ENCODE results near the gene GALNT14. TPM values are rescaled to one million over a fixed set of nuclear protein-coding genes. Genes with fewer than 3 reads are reported as not detected.

Gene GALNT14
- total and polyA plus RNA-seq, 5 donors from 2014 or later: not detected

DNA sequence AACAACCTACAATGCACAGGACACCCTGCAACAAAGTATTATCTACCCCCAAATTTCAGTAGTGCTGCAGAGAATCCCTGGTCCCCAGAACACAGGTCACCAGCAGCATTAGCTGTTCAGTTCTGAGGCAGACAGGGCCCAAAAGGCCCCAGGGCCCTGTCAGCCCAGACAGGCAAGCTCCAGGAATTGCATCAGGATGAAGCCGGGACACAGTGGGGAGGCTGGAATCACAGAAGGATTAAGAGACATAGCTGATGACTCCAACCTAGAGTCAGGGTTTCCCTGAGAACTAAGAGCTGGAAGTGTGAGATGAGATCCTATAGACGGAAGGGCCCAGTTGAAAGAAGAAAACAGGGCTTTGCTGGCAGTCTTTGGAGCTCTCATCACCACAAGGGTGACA lies 148.1 kb downstream of the GALNT14 start:
- Histone ChIP-seq H3K27me3 (ENCODE audit: control insufficient read depth, insufficient read depth, low read length) (no peaks in the 10 kb centered on the region), H3K27ac (ENCODE audit: insufficient read depth, low read length, poor library complexity, severe bottlenecking) (no peak overlapping the region), H3K4me3 (ENCODE audit: low read depth, low read length) (no peak overlapping the region), H3K36me3 (ENCODE audit: control insufficient read depth, insufficient read depth, low read length) (no peaks in the 10 kb centered on the region), H3K9me3 (ENCODE audit: control insufficient read depth in 2 of 2, low read length in 2 of 2) (no peaks in the 10 kb centered on the region), H3K4me1 (ENCODE audit: control insufficient read depth, insufficient read depth, low read length, poor library complexity, severe bottlenecking) (no peaks in the 10 kb centered on the region)
- no peaks in the 10 kb centered on the region for H3K36me3 Mint-ChIP-seq
- H3K27me3 Mint-ChIP-seq: no peaks in the 10 kb centered on the region
- DNase-seq (no peak), ATAC-seq (ENCODE audit: low read depth in 2 of 2) (no peak)
- H3K4me1 Mint-ChIP-seq: no peaks in the 10 kb centered on the region
- no peaks in the 10 kb centered on the region for H3K9me3 Mint-ChIP-seq
- H3K4me3 Mint-ChIP-seq: no peak overlapping the region
- H3K27ac Mint-ChIP-seq: no peak overlapping the region

DNA sequence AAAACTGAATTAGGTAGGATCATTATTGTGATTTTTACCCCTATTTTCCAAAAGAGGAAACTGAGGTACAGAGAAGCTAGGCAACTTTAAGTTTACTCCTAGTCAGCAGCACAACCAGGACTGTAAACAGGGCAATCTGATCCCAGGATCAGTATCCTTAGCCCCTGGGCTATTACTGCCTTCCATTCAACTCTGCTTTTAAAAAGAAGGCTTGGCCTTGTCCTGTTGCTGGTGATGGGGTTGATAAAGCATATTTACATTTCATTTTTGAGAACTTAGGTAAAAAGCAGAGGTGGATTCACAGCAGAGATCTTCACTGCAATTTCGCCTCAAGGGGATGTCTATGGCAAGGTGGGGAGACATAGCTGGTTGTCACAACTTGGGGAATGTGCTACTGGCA lies 148.5 kb downstream of the GALNT14 start:
- Histone ChIP-seq H3K27ac (ENCODE audit: insufficient read depth, low read length, poor library complexity, severe bottlenecking) (no peak overlapping the region), H3K4me1 (ENCODE audit: control insufficient read depth, insufficient read depth, low read length, poor library complexity, severe bottlenecking) (no peaks in the 10 kb centered on the region), H3K9me3 (ENCODE audit: control insufficient read depth in 2 of 2, low read length in 2 of 2) (no peaks in the 10 kb centered on the region), H3K4me3 (ENCODE audit: low read depth, low read length) (no peak overlapping the region), H3K27me3 (ENCODE audit: control insufficient read depth, insufficient read depth, low read length) (no peaks in the 10 kb centered on the region), H3K36me3 (ENCODE audit: control insufficient read depth, insufficient read depth, low read length) (no peaks in the 10 kb centered on the region)
- ATAC-seq (ENCODE audit: low read depth in 2 of 2): no peak
- no peak overlapping the region for H3K4me3 Mint-ChIP-seq
- no peaks in the 10 kb centered on the region for H3K9me3 Mint-ChIP-seq
- H3K36me3 Mint-ChIP-seq: no peaks in the 10 kb centered on the region
- DNase-seq: no peak
- H3K27me3 Mint-ChIP-seq: no peaks in the 10 kb centered on the region
- peak overlapping the region in 1 of 3 donors; percentile 15 for H3K27ac Mint-ChIP-seq
- no peaks in the 10 kb centered on the region for H3K4me1 Mint-ChIP-seq

- H3K27ac Mint-ChIP-seq: no peak overlapping the region
- H3K36me3 Mint-ChIP-seq: no peaks in the 10 kb centered on the region
- no peaks in the 10 kb centered on the region for H3K9me3 Mint-ChIP-seq
- H3K27me3 ChIP-seq (ENCODE audit: control insufficient read depth, insufficient read depth, low read length): no peaks in the 10 kb centered on the region
- H3K4me1 ChIP-seq (ENCODE audit: control insufficient read depth, insufficient read depth, low read length, poor library complexity, severe bottlenecking): no peaks in the 10 kb centered on the region
- H3K27me3 Mint-ChIP-seq: peaks cover 7% of the 10 kb centered on the region
- H3K4me1 Mint-ChIP-seq: no peaks in the 10 kb centered on the region
- H3K4me3 ChIP-seq (ENCODE audit: low read depth, low read length): no peak overlapping the region
- DNase-seq (no peak), ATAC-seq (ENCODE audit: low read depth in 2 of 2) (no peak)
- no peaks in the 10 kb centered on the region for H3K36me3 ChIP-seq (ENCODE audit: control insufficient read depth, insufficient read depth, low read length)
- no peak overlapping the region for H3K27ac ChIP-seq (ENCODE audit: insufficient read depth, low read length, poor library complexity, severe bottlenecking)
- no peak overlapping the region for H3K4me3 Mint-ChIP-seq
- H3K9me3 ChIP-seq (ENCODE audit: control insufficient read depth in 2 of 2, low read length in 2 of 2): no peaks in the 10 kb centered on the region
Observed at GRCh38 chr2:30987566-30987965, 150.7 kb downstream of the GALNT14 start.

- Histone ChIP-seq H3K4me1 (ENCODE audit: control insufficient read depth, insufficient read depth, low read length, poor library complexity, severe bottlenecking) (no peaks in the 10 kb centered on the region), H3K36me3 (ENCODE audit: control insufficient read depth, insufficient read depth, low read length) (no peaks in the 10 kb centered on the region), H3K9me3 (ENCODE audit: control insufficient read depth in 2 of 2, low read length in 2 of 2) (no peaks in the 10 kb centered on the region), H3K4me3 (ENCODE audit: low read depth, low read length) (no peak overlapping the region), H3K27ac (ENCODE audit: insufficient read depth, low read length, poor library complexity, severe bottlenecking) (no peak overlapping the region), H3K27me3 (ENCODE audit: control insufficient read depth, insufficient read depth, low read length) (no peaks in the 10 kb centered on the region)
- H3K27ac Mint-ChIP-seq: no peak overlapping the region
- no peaks in the 10 kb centered on the region for H3K9me3 Mint-ChIP-seq
- peaks cover 7% of the 10 kb centered on the region for H3K27me3 Mint-ChIP-seq
- ATAC-seq (ENCODE audit: low read depth in 2 of 2) (no peak), DNase-seq (no peak)
- H3K4me1 Mint-ChIP-seq: no peaks in the 10 kb centered on the region
- H3K4me3 Mint-ChIP-seq: no peak overlapping the region
- no peaks in the 10 kb centered on the region for H3K36me3 Mint-ChIP-seq
Observed at GRCh38 chr2:30986231-30986580, 152.0 kb downstream of the GALNT14 start.

GRCh38 chr2:30985493-30986230 lies 152.6 kb downstream of the GALNT14 start:
- Mint-ChIP-seq H3K4me1 (no peaks in the 10 kb centered on the region), H3K27me3 (peaks cover 7% of the 10 kb centered on the region), H3K36me3 (no peaks in the 10 kb centered on the region), H3K4me3 (no peak overlapping the region), H3K9me3 (no peaks in the 10 kb centered on the region), H3K27ac (no peak overlapping the region)
- H3K27ac ChIP-seq (ENCODE audit: insufficient read depth, low read length, poor library complexity, severe bottlenecking): no peak overlapping the region
- no peaks in the 10 kb centered on the region for H3K27me3 ChIP-seq (ENCODE audit: control insufficient read depth, insufficient read depth, low read length)
- no peak overlapping the region for H3K4me3 ChIP-seq (ENCODE audit: low read depth, low read length)
- ATAC-seq (ENCODE audit: low read depth in 2 of 2): no peak
- no peaks in the 10 kb centered on the region for H3K9me3 ChIP-seq (ENCODE audit: control insufficient read depth in 2 of 2, low read length in 2 of 2)
- no peaks in the 10 kb centered on the region for H3K4me1 ChIP-seq (ENCODE audit: control insufficient read depth, insufficient read depth, low read length, poor library complexity, severe bottlenecking)
- DNase-seq: no peak
- H3K36me3 ChIP-seq (ENCODE audit: control insufficient read depth, insufficient read depth, low read length): no peaks in the 10 kb centered on the region

- H3K36me3 Mint-ChIP-seq: no peaks in the 10 kb centered on the region
- no peaks in the 10 kb centered on the region for H3K4me1 Mint-ChIP-seq
- Histone ChIP-seq H3K36me3 (ENCODE audit: control insufficient read depth, insufficient read depth, low read length) (no peaks in the 10 kb centered on the region), H3K27ac (ENCODE audit: insufficient read depth, low read length, poor library complexity, severe bottlenecking) (no peak overlapping the region), H3K4me1 (ENCODE audit: control insufficient read depth, insufficient read depth, low read length, poor library complexity, severe bottlenecking) (no peaks in the 10 kb centered on the region), H3K4me3 (ENCODE audit: low read depth, low read length) (no peak overlapping the region), H3K9me3 (ENCODE audit: control insufficient read depth in 2 of 2, low read length in 2 of 2) (no peaks in the 10 kb centered on the region), H3K27me3 (ENCODE audit: control insufficient read depth, insufficient read depth, low read length) (no peaks in the 10 kb centered on the region)
- DNase-seq (no peak), ATAC-seq (ENCODE audit: low read depth in 2 of 2) (no peak)
- H3K9me3 Mint-ChIP-seq: no peaks in the 10 kb centered on the region
- no peak overlapping the region for H3K4me3 Mint-ChIP-seq
- peaks cover 7% of the 10 kb centered on the region for H3K27me3 Mint-ChIP-seq
- no peak overlapping the region for H3K27ac Mint-ChIP-seq
Observed at GRCh38 chr2:30984148-30984547, 154.1 kb downstream of the GALNT14 start.

GRCh38 chr2:30981510-30981909 lies 156.7 kb downstream of the GALNT14 start:
- no peak overlapping the region for H3K27ac ChIP-seq (ENCODE audit: insufficient read depth, low read length, poor library complexity, severe bottlenecking)
- no peaks in the 10 kb centered on the region for H3K9me3 ChIP-seq (ENCODE audit: control insufficient read depth in 2 of 2, low read length in 2 of 2)
- DNase-seq: no peak
- Mint-ChIP-seq H3K9me3 (no peaks in the 10 kb centered on the region), H3K4me1 (no peaks in the 10 kb centered on the region), H3K27me3 (peaks cover 7% of the 10 kb centered on the region), H3K27ac (no peak overlapping the region), H3K4me3 (no peak overlapping the region), H3K36me3 (no peaks in the 10 kb centered on the region)
- ATAC-seq (ENCODE audit: low read depth in 2 of 2): no peak
- no peaks in the 10 kb centered on the region for H3K4me1 ChIP-seq (ENCODE audit: control insufficient read depth, insufficient read depth, low read length, poor library complexity, severe bottlenecking)
- no peaks in the 10 kb centered on the region for H3K36me3 ChIP-seq (ENCODE audit: control insufficient read depth, insufficient read depth, low read length)
- no peaks in the 10 kb centered on the region for H3K27me3 ChIP-seq (ENCODE audit: control insufficient read depth, insufficient read depth, low read length)
- H3K4me3 ChIP-seq (ENCODE audit: low read depth, low read length): no peak overlapping the region

DNA sequence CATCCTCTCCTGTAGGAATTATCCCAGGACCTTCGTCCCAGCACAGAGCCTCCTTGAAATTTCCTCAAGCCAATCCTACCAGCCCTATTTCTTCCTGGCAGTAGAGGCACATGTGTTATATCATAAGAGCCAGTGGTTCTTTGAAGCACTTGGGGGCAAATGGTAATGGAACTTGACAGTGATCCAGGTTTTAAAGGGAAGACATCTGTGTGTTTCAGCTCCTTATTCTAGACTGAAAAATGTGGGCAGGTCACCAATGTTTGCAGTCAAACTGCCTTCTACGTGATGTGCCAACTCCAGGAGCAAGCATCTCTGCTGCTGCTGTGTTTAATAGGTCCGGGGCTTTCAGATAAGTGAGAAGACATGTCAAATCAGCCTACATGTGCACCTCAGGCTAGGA lies 157.1 kb downstream of the GALNT14 start:
- no peak overlapping the region for H3K4me3 Mint-ChIP-seq
- H3K4me1 Mint-ChIP-seq: no peaks in the 10 kb centered on the region
- H3K27ac Mint-ChIP-seq: no peak overlapping the region
- no peaks in the 10 kb centered on the region for H3K36me3 Mint-ChIP-seq
- ATAC-seq (ENCODE audit: low read depth in 2 of 2): no peak
- Histone ChIP-seq H3K9me3 (ENCODE audit: control insufficient read depth in 2 of 2, low read length in 2 of 2) (no peaks in the 10 kb centered on the region), H3K27me3 (ENCODE audit: control insufficient read depth, insufficient read depth, low read length) (no peaks in the 10 kb centered on the region), H3K4me1 (ENCODE audit: control insufficient read depth, insufficient read depth, low read length, poor library complexity, severe bottlenecking) (no peaks in the 10 kb centered on the region), H3K4me3 (ENCODE audit: low read depth, low read length) (no peak overlapping the region), H3K27ac (ENCODE audit: insufficient read depth, low read length, poor library complexity, severe bottlenecking) (no peak overlapping the region), H3K36me3 (ENCODE audit: control insufficient read depth, insufficient read depth, low read length) (no peaks in the 10 kb centered on the region)
- H3K9me3 Mint-ChIP-seq: no peaks in the 10 kb centered on the region
- no peak for DNase-seq
- peaks cover 7% of the 10 kb centered on the region for H3K27me3 Mint-ChIP-seq
